NCI-H2196 treated with DMSO at 0.1 percent for 48 hours (cell line): ENCODE data around the gene PDE10A.

ENCODE experiments used
- DNase-seq: peaks from one replicate; lab custom pipeline; 2025; ENCODE audit not compliant: unreplicated experiment; lab: John Stamatoyannopoulos, UW

The PDE10A gene

GRCh38 chr6:165426892-165427291 lies 236.1 kb downstream of the PDE10A start:
- no peak for DNase-seq

- DNase-seq, result no peak
These were observed 240.8 kb downstream of the PDE10A start for GRCh38 chr6:165422192-165422591.

GRCh38 chr6:165417278-165417865 lies 245.7 kb downstream of the PDE10A start:
- no peak for DNase-seq

GRCh38 chr6:165404697-165405096 lies 258.3 kb downstream of the PDE10A start:
- DNase-seq, result no peak

- no peak for DNase-seq
These were observed 258.7 kb downstream of the PDE10A start for GRCh38 chr6:165404296-165404695.

GRCh38 chr6:165403006-165403595 lies 259.9 kb downstream of the PDE10A start:
- DNase-seq, result no peak

- no peak for DNase-seq
These were observed 261.9 kb downstream of the PDE10A start for GRCh38 chr6:165401092-165401491.

GRCh38 chr6:165390475-165390874 lies 272.6 kb downstream of the PDE10A start:
- DNase-seq, result no peak

- no peak for DNase-seq
These were observed 273.5 kb downstream of the PDE10A start for GRCh38 chr6:165389534-165389933.

GRCh38 chr6:165383323-165383722 lies 279.7 kb downstream of the PDE10A start:
- no peak for DNase-seq

GRCh38 chr6:165376100-165376499 lies 286.9 kb downstream of the PDE10A start:
- DNase-seq, result no peak

GRCh38 chr6:165365371-165365770 lies 297.7 kb downstream of the PDE10A start:
- no peak for DNase-seq

- no peak for DNase-seq
These were observed 317.3 kb downstream of the PDE10A start for GRCh38 chr6:165345700-165346099.

GRCh38 chr6:165340532-165340931 lies 322.5 kb downstream of the PDE10A start:
- no peak for DNase-seq

GRCh38 chr6:165325609-165326008 lies 337.4 kb downstream of the PDE10A start:
- no peak for DNase-seq

GRCh38 chr6:165321555-165322145 lies 341.4 kb downstream of the PDE10A start:
- DNase-seq, result no peak

- no peak for DNase-seq
These were observed 341.9 kb downstream of the PDE10A start for GRCh38 chr6:165321150-165321549.

- DNase-seq, result no peak
These were observed 345.3 kb downstream of the PDE10A start for GRCh38 chr6:165317723-165318122.

GRCh38 chr6:165308926-165309731 lies 353.9 kb downstream of the PDE10A start, which contains the start of gene C6orf118:
Gene C6orf118 (minus strand): TSS chr6:165309605. CDS start chr6:165309586, 19 bp downstream.
- DNase-seq, result peak; percentile 33

GRCh38 chr6:165306955-165307354 lies 356.1 kb downstream of the PDE10A start:
- no peak for DNase-seq

GRCh38 chr6:165301372-165302246 lies 361.4 kb downstream of the PDE10A start:
- no peak for DNase-seq
